GM18508 (cell line): ENCODE data around the gene CRACR2B.

Experiments used
- ATAC-seq: cut with Tn5 transposase; IDR thresholded peaks from one replicate; pipeline ENCODE4 v1.9.1; 2021; ENCODE audit warnings: moderate number of reproducible peaks; ENCODE audit not compliant: insufficient read depth, unreplicated experiment

CRACR2B gene

DNA sequence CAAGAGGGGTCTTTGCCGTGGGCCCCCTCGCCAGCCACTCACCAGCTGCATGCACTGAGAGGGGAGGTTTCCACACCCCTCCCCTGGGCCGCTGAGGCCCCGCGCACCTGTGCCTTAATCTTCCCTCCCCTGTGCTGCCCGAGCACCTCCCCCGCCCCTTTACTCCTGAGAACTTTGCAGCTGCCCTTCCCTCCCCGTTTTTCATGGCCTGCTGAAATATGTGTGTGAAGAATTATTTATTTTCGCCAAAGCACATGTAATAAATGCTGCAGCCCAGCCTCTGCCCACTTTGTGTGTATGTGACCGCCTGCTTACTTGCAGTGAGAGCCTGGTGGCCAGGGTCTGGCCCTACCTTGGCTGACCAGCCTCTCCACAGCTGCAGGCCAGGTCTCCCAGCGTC is 2.8 kb upstream of the CRACR2B start:
- no peak for ATAC-seq

GRCh38 chr11:825366-826226 is 2.1 kb upstream of the CRACR2B start:
- no peak for ATAC-seq

- no peak for ATAC-seq
Measured at GRCh38 chr11:826227-826621, 1.5 kb upstream of the CRACR2B start.

DNA sequence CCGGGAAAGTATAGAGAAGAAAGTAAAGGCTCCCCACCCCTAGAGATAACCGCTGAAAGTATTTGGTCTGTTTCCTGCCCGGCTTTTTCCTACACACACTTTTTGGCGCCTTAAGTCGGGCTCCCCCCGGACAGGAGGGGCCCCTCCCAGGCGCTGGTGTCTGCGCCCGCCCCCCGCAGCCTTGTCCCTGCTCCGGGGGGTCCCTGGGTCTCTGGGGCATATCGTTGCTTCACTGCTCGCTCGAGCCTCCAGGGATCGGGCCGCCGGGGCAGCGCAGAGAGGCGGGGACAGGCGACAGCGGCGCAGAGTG is 928 bp upstream of the CRACR2B start:
- no peak for ATAC-seq

DNA sequence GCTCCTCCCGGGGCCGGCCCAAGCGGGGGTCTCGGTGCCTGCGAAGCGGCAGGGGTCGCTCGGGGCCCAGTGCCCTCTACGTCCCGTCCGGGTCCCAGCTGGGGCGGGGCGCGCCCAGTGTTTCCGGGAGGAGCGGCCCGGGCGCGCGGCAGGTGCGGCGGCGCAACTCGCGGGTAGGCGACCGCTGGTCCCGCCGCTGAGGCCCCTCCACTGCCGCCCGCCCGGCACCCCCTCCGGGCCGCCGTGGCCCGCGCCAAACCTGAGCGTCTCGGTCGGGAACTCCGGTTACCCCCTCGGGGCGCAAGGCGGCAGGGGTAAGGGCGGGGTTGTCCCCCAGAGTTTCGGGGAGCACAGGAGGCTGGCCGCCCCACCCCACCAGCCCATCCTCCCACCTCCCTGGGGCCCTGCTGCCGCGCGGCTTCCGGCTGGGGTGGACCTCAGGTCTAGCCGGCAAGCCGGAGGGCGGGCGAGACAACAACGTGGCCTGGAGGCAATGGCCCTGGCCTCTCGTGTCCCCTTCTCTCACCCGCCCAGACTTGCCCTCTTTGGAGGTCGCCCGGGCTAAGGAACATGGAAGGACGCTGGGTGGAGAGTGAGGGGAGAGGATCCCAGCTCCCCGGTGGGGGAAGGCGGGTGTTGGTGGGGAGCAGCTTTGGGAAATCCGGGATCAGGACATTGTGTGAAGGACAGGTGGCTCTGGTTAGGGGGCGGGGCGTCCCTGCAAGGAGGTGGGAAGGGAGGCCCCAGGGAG is 398 bp upstream of the CRACR2B start:
- no peak for ATAC-seq

- no peak for ATAC-seq
Measured at GRCh38 chr11:828506-829175, 922 bp downstream of the CRACR2B start.

DNA sequence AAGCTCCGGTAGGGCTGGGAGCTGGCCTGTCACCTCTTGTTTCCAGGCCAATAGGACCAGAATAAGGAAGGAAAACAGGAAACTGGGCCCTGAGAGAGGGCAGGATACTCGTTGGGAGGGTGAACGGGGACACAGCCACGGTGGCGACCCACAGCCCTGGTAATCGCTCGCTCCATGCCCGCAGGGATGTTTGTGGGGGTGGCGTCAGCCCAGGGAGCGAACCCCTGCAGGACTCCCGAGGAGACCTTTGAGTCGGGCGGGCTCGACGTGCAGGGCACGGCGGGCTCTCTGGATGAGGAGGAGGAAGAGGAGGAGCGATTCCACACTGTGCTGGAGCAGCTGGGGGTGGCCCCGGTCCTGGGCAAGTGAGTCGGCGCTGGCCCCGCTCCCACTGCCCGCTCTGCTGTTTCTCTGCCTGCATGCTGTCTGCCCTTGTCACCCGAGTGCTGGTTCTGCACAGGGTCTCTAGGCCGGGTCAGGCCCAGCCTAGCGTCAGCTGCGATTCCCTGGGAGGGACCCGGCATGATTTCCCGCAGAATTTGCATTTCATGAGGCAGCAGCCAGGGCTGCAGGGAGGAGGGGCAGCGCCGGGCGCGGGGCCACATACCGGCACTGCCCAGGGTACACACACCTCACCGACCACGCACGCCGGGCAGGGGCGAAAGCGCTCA is 1.6 kb downstream of the CRACR2B start:
- no peak for ATAC-seq

- ATAC-seq, result no peak
Measured at GRCh38 chr11:829847-830294, 2.2 kb downstream of the CRACR2B start.

DNA sequence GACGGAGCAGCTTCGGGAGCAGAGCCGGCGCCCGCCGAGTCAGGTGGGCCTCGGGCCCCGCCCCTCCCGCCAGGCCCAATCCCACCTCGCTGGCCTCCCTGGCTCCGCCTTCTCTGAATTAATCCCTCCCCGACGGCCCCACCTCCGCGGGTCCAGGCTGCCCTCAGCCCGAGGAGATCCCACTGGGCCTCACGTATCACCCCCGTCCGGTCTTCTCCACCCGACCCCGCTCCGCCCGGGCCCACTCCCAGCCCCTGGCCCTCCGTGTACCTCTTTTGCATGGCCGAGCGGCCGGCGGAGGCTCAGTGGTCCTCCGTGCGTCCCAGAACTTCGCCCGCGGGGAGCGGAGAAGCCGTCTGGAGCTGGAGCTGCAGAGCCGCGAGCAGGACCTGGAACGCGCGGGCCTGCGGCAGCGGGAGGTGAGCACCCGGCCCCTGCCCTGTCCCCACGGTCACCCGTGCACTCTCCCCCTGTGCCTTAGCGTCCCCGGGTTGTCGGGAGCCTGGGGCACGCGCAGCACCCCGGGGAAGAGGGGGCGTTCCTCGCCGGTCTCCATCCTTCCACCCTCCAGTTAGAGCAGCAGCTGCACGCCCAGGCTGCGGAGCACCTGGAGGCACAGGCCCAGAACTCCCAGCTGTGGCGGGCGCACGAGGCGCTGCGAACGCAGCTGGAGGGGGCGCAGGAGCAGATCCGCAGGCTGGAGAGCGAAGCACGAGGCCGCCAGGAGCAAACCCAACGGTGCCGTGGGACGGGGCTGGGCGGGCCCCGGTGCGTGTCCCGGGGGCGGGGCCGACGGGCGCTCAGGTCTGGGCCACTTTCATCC is 2.8 kb downstream of the CRACR2B start:
- ATAC-seq, result no peak

DNA sequence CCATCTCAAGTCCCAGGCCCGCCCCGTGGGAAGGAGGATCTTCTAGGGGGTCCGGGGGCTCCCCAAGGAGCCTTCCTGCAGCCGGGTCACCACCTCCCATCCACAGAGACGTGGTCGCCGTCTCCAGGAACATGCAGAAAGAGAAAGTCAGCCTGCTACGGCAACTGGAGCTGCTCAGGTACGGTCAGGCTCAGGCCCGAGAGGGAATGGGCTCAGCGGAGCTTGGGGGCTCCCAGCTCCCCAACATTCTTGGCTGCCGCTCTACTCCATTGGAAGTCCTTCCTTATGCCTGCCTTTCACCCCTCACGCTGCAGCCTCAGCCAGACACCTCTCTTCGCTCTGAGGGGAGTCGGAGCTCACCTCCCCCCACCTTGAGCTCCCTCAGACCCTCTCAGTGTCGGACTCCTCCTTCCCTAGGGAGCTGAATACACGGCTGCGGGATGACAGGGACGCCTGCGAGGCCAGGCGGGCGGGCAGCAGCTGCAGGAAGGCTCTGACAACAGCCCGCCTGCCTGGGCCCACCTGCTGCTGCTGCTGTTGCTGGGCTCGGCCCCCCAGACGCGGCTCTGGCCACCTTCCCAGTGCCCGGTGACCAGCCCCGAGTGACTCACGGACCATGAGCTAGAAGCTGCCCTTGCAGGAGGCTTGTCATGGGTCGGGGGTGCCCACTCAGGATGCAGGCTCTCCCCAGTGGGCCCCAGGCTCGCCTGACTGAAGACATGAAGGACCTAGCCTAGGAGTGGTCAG is 3.6 kb downstream of the CRACR2B start:
- no peak for ATAC-seq

DNA sequence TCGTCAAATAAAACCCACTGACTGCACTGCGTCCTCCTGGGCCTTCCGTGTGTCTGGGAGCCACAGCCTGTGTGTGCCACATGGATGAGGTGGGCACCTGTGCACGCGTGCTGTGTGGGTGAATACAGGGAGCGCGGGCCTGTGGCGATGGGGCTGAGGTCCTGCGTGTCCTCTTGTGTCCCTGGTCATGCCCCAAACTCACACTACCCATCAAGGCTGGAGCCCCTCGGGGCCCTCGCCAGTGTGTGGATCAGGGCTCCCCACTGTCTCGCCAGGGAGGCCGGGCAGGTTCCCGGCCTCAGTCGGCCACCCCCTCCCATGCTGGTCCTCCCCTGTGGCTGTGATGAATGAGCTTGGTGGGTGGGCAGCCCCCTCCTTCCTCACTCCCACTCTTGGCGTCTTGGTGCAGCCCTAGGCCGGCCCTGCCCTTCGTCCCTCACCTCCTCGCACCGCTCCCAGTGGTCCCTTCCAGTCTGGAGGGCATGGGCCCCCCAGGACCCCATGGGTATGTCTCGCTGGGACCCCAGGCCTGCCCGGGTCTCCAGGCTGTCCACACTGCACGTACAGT is 4.3 kb downstream of the CRACR2B start:
- no peak for ATAC-seq

- no peak for ATAC-seq
Measured at GRCh38 chr11:832529-833113, 4.9 kb downstream of the CRACR2B start, which contains the start of gene CD151. Gene CD151 (plus strand): TSS chr11:832952. CDS start chr11:836070, 3,118 bp downstream.

DNA sequence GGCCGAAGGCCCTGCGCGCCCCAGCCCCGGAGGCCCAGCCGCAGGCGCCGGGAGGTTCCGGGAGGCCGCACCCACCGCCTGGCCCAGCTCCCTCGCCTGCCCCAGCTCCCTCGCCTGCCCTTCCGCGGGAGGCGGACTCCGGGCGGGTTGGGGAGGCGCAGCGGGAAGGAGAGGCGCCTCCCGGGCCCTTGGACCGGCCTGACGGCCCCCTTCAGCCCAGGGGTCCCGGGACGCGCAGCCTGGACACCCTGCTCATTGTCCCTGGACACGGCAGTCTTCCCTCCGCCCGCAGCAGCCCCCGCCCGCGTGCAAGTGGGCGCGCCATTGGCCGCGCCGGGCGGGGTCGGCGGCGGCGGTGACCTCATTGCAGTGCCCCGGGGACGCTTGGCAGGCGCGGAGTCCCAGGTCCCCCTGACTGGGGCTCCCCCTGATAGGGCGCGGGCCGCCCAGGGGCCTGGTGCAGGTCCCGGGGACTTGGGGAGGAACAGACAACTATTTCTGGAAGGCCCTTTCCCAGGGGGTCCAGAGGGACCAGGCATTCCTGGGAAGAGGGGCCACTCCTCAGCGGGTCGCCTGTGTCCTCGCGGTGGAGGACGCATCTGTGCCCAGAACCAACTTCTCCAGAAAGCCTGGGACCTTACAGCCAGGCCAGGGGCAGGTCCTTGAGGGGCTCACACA is 5.5 kb downstream of the CRACR2B start:
- no peak for ATAC-seq

DNA sequence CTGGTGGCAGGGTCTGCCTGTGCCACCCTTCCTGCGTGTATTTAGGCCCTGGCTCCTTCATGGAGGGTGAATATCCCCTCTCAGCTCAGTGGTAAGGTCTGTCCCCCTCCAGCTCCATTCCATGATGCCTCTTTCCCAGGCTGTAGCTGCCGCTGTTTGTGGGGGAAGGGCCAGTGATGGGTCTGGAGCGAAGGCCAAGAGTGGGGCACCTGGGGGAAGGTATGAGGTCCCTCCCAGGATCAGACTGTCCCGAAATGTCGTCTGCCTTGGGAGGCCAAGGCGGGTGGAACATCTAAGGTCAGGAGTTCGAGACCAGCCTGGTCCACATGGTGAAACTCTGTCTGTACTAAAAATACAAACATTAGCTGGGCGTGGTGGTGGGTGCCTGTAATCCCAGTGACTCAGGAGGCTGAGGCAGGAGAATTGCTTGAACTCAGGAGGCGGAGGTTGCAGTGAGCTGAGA is 6.2 kb downstream of the CRACR2B start:
- no peak for ATAC-seq

GRCh38 chr11:834371-835316 is 6.9 kb downstream of the CRACR2B start:
- no peak for ATAC-seq

GRCh38 chr11:836274-836673 is 8.6 kb downstream of the CRACR2B start:
- no peak for ATAC-seq

DNA sequence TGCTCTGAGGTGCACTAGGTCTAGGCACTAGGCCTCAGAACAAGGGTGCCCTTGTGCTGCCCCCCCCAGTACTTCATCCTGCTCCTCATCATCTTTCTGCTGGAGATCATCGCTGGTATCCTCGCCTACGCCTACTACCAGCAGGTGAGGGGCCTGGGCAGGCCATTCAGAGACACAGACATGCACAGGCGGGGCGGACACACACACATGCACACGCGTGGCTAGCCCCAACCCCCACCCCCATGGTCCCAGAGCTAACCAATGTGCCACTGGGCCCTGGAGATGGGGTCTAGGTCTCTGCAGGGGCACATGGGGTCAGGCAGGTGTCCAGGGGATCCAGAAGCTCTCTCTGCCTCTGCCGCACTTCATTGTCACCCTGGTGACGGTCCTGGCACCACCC is 9.0 kb downstream of the CRACR2B start:
- no peak for ATAC-seq
